Activated CD8-positive, alpha-beta T cell treated with anti-CD3 and anti-CD28 coated beads for 36 hours (primary cell): Measurements from ENCODE around the gene PTK7. TPM values are rescaled to one million over a fixed set of nuclear protein-coding genes. Genes with fewer than 3 reads are reported as not detected.
A peak's percentile ranks its signal among the peaks of the same experiment; 100 is the strongest.

ENCODE experiments used
- ATAC-seq: fragments of 200-7000 bp; cut with Tn5 transposase; one replicate; pipeline ENCODE4 v1.10.0; 2021; ENCODE audit warnings: mild to moderate bottlenecking, moderate library complexity
- CTCF ChIA-PET: fragments of 350-600 bp; sonication (Branson Sonifier 250); formaldehyde crosslinking; loops from one replicate; lab custom pipeline; 2021; ENCODE audit warnings: antibody characterized with exemption; lab: Charles Lee
- POLR2A ChIA-PET: fragments of 350-600 bp; sonication (Branson Sonifier 250); formaldehyde crosslinking; loops from one replicate; lab custom pipeline; 2021; ENCODE audit warnings: antibody characterized with exemption; lab: Charles Lee
- DNase-seq: peaks from one replicate; pipeline ENCODE4 v3.0.0-alpha.2; 2020
- H3K27ac Mint-ChIP-seq: one replicate; pipeline ENCODE4 v1.8.0; 2021; ENCODE audit warnings: mild to moderate bottlenecking, mixed read lengths
- H3K27me3 Mint-ChIP-seq: one replicate; pipeline ENCODE4 v1.8.0; 2021; ENCODE audit warnings: mixed read lengths
- H3K36me3 Mint-ChIP-seq: one replicate; pipeline ENCODE4 v1.8.0; 2021; ENCODE audit warnings: low read depth, mixed read lengths
- H3K4me1 Mint-ChIP-seq: one replicate; pipeline ENCODE4 v1.8.0; 2021; ENCODE audit warnings: low read depth, mixed read lengths
- H3K4me3 Mint-ChIP-seq: one replicate; pipeline ENCODE4 v1.8.0; 2021; ENCODE audit warnings: mild to moderate bottlenecking, moderate library complexity, mixed read lengths
- H3K9me3 Mint-ChIP-seq: one replicate; pipeline ENCODE4 v1.8.0; 2021; ENCODE audit warnings: mixed read lengths
- intact Hi-C: fragments of 100-400 bp; cut with micrococcal nuclease; formaldehyde crosslinking; loops from one replicate; pipeline ENCODE4 v1.10.0; 2022
- total RNA-seq, 2 experiments: library from RNA; stranded (reverse); gene quantifications; one replicate each; pipeline ENCODE4 v1.2.3, GENCODE V29; 2021
- TF ChIP-seq, protein P1 (sequence below): fragments of 200-600 bp; IDR thresholded peaks from one replicate; pipeline ENCODE4 v1.8.0; 2022; ENCODE audit warnings: antibody characterized with exemption, mild to moderate bottlenecking

Gene PTK7
- total RNA-seq, 2 experiments from 2014 or later = 3.8 to 4.1 TPM

DNA sequence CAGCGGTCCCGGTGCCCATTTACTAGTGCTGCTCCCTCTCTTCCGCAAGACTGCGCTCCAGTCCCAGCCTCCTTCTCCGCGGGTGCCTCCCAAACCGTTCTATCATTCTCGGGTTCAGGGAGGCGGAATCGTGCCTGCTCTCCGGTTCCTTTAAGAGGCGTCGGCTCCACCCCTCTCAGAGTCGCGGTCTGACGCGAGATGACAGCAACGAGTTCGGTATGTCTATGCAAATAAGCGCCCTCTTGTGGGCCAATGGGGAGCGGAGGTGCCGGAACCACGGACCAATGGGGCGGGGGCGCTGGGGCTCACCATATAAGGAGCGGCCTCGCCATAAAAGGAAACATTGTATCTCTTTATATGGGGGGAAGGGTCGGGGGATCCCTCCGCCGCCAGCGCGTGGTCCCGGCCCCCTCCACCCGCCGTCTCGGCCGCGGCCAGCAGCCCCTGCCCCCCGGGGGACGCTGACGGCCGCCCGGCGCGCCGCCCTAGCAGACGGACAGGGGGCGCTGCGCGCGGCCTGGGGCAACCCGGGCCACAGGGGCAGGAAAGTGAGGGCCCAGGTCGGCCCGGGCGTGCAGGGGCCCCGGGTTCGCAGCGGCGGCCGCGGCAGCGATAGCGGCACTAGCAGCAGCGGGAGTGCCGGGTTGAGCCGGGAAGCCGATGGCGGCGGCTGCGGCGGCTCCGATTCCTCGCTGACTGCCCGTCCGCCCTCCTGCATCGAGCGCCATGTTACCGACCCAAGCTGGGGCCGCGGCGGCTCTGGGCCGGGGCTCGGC lies 95.0 kb downstream of the PTK7 start, which contains the start of gene SRF:
SRF (plus strand) TSS at position 339 of the 776 bp plus-strand sequence; CDS start at position 727, 388 bp downstream.
- ATAC-seq = peak; percentile 77
- H3K4me1 Mint-ChIP-seq = peaks cover 36% of the 10 kb centered on the region
- peak within 1 kb of the TSS; percentile 93 for H3K4me3 Mint-ChIP-seq
- intact Hi-C loops = loop anchor here (5.0 kb wide), 1 partner anchor 56 kb away; the partner anchor contains the start of gene DNPH1
- H3K27me3 Mint-ChIP-seq = no peaks in the 10 kb centered on the region
- H3K36me3 Mint-ChIP-seq = peaks cover 23% of the 10 kb centered on the region
- ChIA-PET POLR2A (interaction anchor here (1.1 to 1.9 kb wide), 3 partner anchors 59 to 198 kb away, joined by 4 to 6 read pairs (median 5); partner anchors contain the start of genes DNPH1, PPP2R5D and ZNF318), CTCF (interaction anchor here (0.7 to 1.8 kb wide), 5 partner anchors 10 to 187 kb away, joined by 3 to 5 read pairs (median 4); partner anchors contain the start of genes KLC4, MRPL2 and PPP2R5D)
- H3K9me3 Mint-ChIP-seq = no peaks in the 10 kb centered on the region
- peak within 1 kb of the TSS; percentile 92 for H3K27ac Mint-ChIP-seq
- TF ChIP-seq, protein P1, sequence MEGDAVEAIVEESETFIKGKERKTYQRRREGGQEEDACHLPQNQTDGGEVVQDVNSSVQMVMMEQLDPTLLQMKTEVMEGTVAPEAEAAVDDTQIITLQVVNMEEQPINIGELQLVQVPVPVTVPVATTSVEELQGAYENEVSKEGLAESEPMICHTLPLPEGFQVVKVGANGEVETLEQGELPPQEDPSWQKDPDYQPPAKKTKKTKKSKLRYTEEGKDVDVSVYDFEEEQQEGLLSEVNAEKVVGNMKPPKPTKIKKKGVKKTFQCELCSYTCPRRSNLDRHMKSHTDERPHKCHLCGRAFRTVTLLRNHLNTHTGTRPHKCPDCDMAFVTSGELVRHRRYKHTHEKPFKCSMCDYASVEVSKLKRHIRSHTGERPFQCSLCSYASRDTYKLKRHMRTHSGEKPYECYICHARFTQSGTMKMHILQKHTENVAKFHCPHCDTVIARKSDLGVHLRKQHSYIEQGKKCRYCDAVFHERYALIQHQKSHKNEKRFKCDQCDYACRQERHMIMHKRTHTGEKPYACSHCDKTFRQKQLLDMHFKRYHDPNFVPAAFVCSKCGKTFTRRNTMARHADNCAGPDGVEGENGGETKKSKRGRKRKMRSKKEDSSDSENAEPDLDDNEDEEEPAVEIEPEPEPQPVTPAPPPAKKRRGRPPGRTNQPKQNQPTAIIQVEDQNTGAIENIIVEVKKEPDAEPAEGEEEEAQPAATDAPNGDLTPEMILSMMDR = peak; percentile 76
- DNase-seq = peak; percentile 100

DNA sequence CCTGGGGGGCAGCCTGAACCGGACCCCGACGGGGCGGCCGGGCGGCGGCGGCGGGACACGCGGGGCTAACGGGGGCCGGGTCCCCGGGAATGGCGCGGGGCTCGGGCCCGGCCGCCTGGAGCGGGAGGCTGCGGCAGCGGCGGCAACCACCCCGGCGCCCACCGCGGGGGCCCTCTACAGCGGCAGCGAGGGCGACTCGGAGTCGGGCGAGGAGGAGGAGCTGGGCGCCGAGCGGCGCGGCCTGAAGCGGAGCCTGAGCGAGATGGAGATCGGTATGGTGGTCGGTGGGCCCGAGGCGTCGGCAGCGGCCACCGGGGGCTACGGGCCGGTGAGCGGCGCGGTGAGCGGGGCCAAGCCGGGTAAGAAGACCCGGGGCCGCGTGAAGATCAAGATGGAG lies 95.6 kb downstream of the PTK7 start:
- peaks cover 38% of the 10 kb centered on the region for H3K4me1 Mint-ChIP-seq
- intact Hi-C loops = loop anchor here (5.0 kb wide), 1 partner anchor 56 kb away; the partner anchor contains the start of gene DNPH1
- no peak for ATAC-seq
- TF ChIP-seq, protein P1 = no peak
- H3K9me3 Mint-ChIP-seq = no peaks in the 10 kb centered on the region
- ChIA-PET POLR2A (interaction anchor here (0.6 to 1.9 kb wide), 7 partner anchors 9 to 308 kb away, joined by 3 to 8 read pairs (median 5); partner anchors contain the start of genes CUL9, DNPH1, PPP2R5D and ZNF318), CTCF (interaction anchor here (0.6 to 1.7 kb wide), 5 partner anchors 9 to 480 kb away, joined by 3 to 5 read pairs (median 4); partner anchors contain the start of gene PPP2R5D)
- peak overlapping the region; percentile 93 for H3K4me3 Mint-ChIP-seq
- H3K27ac Mint-ChIP-seq = peak overlapping the region; percentile 90
- no peaks in the 10 kb centered on the region for H3K27me3 Mint-ChIP-seq
- peak; percentile 35 for DNase-seq
- peaks cover 26% of the 10 kb centered on the region for H3K36me3 Mint-ChIP-seq

DNA sequence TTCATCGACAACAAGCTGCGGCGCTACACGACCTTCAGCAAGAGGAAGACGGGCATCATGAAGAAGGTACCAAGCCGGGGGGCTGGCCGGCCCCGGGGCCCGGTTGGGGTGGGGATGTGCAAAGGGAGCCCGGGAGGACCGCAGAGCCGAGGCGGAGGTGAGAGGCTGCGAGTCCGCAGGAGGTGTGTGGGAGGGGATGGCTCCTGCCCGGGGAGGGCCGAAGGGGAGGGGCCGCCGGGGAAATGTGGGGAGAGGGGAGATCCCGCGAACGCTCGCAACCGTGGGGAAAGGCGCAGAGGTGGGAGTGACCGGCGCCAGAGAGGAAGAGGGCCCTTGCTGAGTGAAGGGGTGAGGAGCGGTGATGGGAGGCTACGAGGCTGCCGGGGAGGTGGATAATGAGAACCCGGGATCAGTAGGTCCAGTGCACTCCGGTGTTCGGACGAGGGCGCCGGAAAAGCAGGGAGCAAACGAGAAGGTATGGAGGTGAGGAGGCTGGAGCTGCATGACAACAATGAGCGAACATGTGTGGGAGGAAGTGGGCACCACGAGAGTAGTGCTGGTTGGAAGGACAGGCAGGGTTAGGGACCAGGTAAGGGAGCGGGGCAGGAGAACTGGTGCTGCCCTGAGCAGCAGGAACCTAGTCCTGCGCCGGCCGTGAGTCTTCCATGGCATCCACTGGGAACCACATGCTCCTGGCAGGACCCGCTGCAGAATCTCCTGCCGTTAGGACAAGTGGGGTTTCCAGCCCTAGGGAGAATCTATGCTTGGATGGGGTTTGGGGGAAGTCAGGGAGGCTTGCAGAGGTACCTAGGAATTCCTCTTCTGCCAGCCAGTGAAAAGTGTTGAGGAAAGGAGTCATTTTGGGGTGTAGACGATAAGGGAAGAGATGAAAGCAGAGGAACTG lies 96.2 kb downstream of the PTK7 start:
- peak; percentile 65 for DNase-seq
- Mint-ChIP-seq H3K4me3 (peak overlapping the region; percentile 93), H3K36me3 (peaks cover 29% of the 10 kb centered on the region), H3K4me1 (peaks cover 38% of the 10 kb centered on the region), H3K27me3 (no peaks in the 10 kb centered on the region), H3K9me3 (no peaks in the 10 kb centered on the region), H3K27ac (peak overlapping the region; percentile 90)
- ATAC-seq = no peak
- ChIA-PET POLR2A (interaction anchor here (0.6 to 1.9 kb wide), 8 partner anchors 8 to 308 kb away, joined by 3 to 8 read pairs (median 4); partner anchors contain the start of genes CUL7, CUL9, DNPH1 and PPP2R5D), CTCF (interaction anchor here (0.6 to 1.7 kb wide), 7 partner anchors 8 to 481 kb away, joined by 3 to 5 read pairs (median 4); partner anchors contain the start of gene PPP2R5D)
- TF ChIP-seq, protein P1 = no peak
- intact Hi-C loops = loop anchor here (5.0 kb wide), 1 partner anchor 55 kb away; the partner anchor contains the start of gene DNPH1

DNA sequence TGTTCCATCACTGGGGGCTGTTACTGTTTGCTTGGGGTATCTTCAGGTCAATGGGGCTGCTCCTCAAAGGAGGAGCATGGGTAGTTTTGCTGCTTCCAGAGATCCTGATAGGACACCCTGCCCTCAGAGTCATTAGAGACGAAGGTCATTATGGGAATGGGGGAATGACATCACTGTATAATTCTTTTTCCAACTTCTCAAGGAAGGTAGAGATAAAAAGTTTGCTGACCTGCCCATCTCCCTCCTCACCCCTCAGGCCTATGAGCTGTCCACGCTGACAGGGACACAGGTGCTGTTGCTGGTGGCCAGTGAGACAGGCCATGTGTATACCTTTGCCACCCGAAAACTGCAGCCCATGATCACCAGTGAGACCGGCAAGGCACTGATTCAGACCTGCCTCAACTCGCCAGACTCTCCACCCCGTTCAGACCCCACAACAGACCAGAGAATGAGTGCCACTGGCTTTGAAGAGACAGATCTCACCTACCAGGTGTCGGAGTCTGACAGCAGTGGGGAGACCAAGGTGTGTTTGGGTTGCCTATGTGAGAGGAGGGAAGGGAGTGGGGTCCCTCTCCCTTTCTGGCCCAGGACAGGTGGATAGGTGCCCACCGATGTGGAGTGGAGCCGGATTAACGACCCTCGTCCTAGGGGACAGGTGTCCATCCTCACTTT lies 97.6 kb downstream of the PTK7 start:
- peaks cover 38% of the 10 kb centered on the region for H3K4me1 Mint-ChIP-seq
- ChIA-PET CTCF (interaction anchor here (1.4 to 2.7 kb wide), 3 partner anchors 9 to 56 kb away, joined by 4 to 9 read pairs (median 9); partner anchors contain the start of gene DNPH1), POLR2A (interaction anchor here (0.8 to 3.4 kb wide), 6 partner anchors 8 to 194 kb away, joined by 3 to 13 read pairs (median 5); partner anchors contain the start of genes CUL9, DNPH1 and PEX6)
- H3K9me3 Mint-ChIP-seq = no peaks in the 10 kb centered on the region
- TF ChIP-seq, protein P1 = no peak
- DNase-seq = peak; percentile 31
- intact Hi-C loops = loop anchor here (5.0 kb wide), 1 partner anchor 54 kb away; the partner anchor contains the start of gene DNPH1
- peak overlapping the region; percentile 90 for H3K27ac Mint-ChIP-seq
- peak overlapping the region; percentile 93 for H3K4me3 Mint-ChIP-seq
- H3K27me3 Mint-ChIP-seq = no peaks in the 10 kb centered on the region
- ATAC-seq = no peak
- peaks cover 38% of the 10 kb centered on the region for H3K36me3 Mint-ChIP-seq
